ENCODE measurements around the gene TCERG1. TPM values are rescaled to one million over a fixed set of nuclear protein-coding genes. Genes with fewer than 3 reads are reported as not detected.

The TCERG1 gene
- total RNA-seq, 1 experiment from 2014 or later, result 83.5 TPM

GRCh38 chr5:146448783-146449519 is 1.8 kb downstream of the TCERG1 start:
- peaks cover 13 to 27% of the 10 kb centered on the region in 2 experiments; a peak in 3 of 4 replicates for H3K4me1 ChIP-seq (ENCODE audit: control insufficient read depth in 1 of 2, insufficient read depth in 2 of 2, low read length in 2 of 2)
- H3K36me3 ChIP-seq (ENCODE audit: control insufficient read depth in 1 of 2, insufficient read depth in 2 of 2, low read length in 2 of 2), result no peaks in the 10 kb centered on the region
- POLR2A ChIA-PET, result no interaction called here
- CTCF ChIA-PET, result no interaction called here
- intact Hi-C loops (cut with micrococcal nuclease), result loop anchor here (10.0 kb wide), 1 partner anchor 514 kb away; the partner anchor contains the start of gene SH3RF2
- peak overlapping the region; percentile 75 for H3K4me2 ChIP-seq (ENCODE audit: low read length)
- TF ChIP-seq POLR2A (IDR thresholded peaks at IDR 0.05; ENCODE audit: borderline replicate concordance, extremely low read depth, insufficient read depth, insufficient read length), result no peak
- TF ChIP-seq CTCF (IDR thresholded peaks at IDR 0.05 in 2 of 3, conservative IDR thresholded peaks at IDR 0.05 in 1 of 3; ENCODE audit: borderline replicate concordance in 1 of 3, insufficient read depth in 1 of 3, low read depth in 2 of 3, low read length in 2 of 3), result no peak
- no peak for TF ChIP-seq CEBPB (IDR thresholded peaks at IDR 0.05; ENCODE audit: low read depth)
- TF ChIP-seq ELF1 (IDR thresholded peaks at IDR 0.05; ENCODE audit: borderline replicate concordance, low read depth), result no peak
- no peak for TF ChIP-seq CBX3 (IDR thresholded peaks at IDR 0.05; ENCODE audit: low read depth)
- no peak for TF ChIP-seq ZNF274 (IDR thresholded peaks at IDR 0.05; ENCODE audit: low read depth, low read length)
- TF ChIP-seq JUND (IDR thresholded peaks at IDR 0.05), result no peak
- no peak for TF ChIP-seq POLR2AphosphoS5 (IDR thresholded peaks at IDR 0.05; ENCODE audit: low read depth, low read length)
- no peak for TF ChIP-seq SIN3A (IDR thresholded peaks at IDR 0.05; ENCODE audit: low read depth)
- no peaks in the 10 kb centered on the region for H3K27me3 ChIP-seq (ENCODE audit: insufficient read depth, low read length)
- H3K9me2 ChIP-seq (ENCODE audit: insufficient read depth), result no peaks in the 10 kb centered on the region
- H4K20me1 ChIP-seq (ENCODE audit: insufficient read depth), result peaks cover 22% of the 10 kb centered on the region; the same call in 1 of the 2 replicates
- DNase-seq (ENCODE audit: low read depth, low spot score), result no peak
- H3K27ac ChIP-seq (ENCODE audit: low read depth, low read length), result no peak overlapping the region
- BruUV-seq (replicated peaks), result no TSS peak
- H3K79me2 ChIP-seq (ENCODE audit: insufficient read depth, low read length), result peaks cover 69% of the 10 kb centered on the region
- H3K4me3 ChIP-seq (replicated peaks in 1 of 2; ENCODE audit: low read depth in 1 of 2, low read length in 2 of 2), result peak overlapping the region; percentile 74 to 83
- H3K9me3 ChIP-seq (ENCODE audit: control insufficient read depth in 1 of 2, insufficient read depth in 1 of 2, low read depth in 1 of 2, low read length in 2 of 2), result no peaks in the 10 kb centered on the region
- ATAC-seq, result no peak
- RAD21 ChIA-PET (ENCODE audit: low non-redundant PET in 1 of 2, low total read pairs in 2 of 2, uncharacterized antibody in 2 of 2, unreplicated experiment in 2 of 2), result no interaction called here
- H2AFZ ChIP-seq (ENCODE audit: low read depth, low read length, poor library complexity, severe bottlenecking), result no peak overlapping the region
- peak overlapping the region; percentile 93 for H3K9ac ChIP-seq (ENCODE audit: low read length)

Data from HCT116 (cell line).